ENCODE results near the gene SOX5.

- no peak for TF ChIP-seq CTCF (conservative IDR thresholded peaks at IDR 0.05 in 1 of 2, IDR thresholded peaks at IDR 0.05 in 1 of 2; ENCODE audit: low read depth in 1 of 2, low read length in 2 of 2)
- no peak for TF ChIP-seq EZH2 (IDR thresholded peaks at IDR 0.05; ENCODE audit: low read length, missing control alignments)
These were observed 10.4 kb upstream of the SOX5 start for GRCh38 chr12:23959826-23960225.
